Nephron progenitor cell (in vitro differentiated cells): Measurements from ENCODE around the gene SNTB2.

Source experiments
- DNase-seq: peaks from one replicate; pipeline ENCODE4 v3.0.0; 2021
- H3K27ac Mint-ChIP-seq: 2 replicates; pipeline ENCODE4 v1.8.0; 2021; ENCODE audit warnings: mild to moderate bottlenecking, moderate library complexity, mixed read lengths
- H3K27me3 Mint-ChIP-seq: 2 replicates; pipeline ENCODE4 v1.8.0; 2021; ENCODE audit warnings: mild to moderate bottlenecking, low read depth, mixed read lengths; ENCODE audit not compliant: poor library complexity
- H3K36me3 Mint-ChIP-seq: 2 replicates; pipeline ENCODE4 v1.8.0; 2021; ENCODE audit warnings: low read depth, mixed read lengths
- H3K4me1 Mint-ChIP-seq: 2 replicates; pipeline ENCODE4 v1.8.0; 2021; ENCODE audit warnings: mixed read lengths
- H3K4me3 Mint-ChIP-seq: 2 replicates; pipeline ENCODE4 v1.8.0; 2021; ENCODE audit warnings: mild to moderate bottlenecking, moderate library complexity, mixed read lengths
- H3K9me3 Mint-ChIP-seq: 2 replicates; pipeline ENCODE4 v1.8.0; 2021; ENCODE audit warnings: mild to moderate bottlenecking, moderate library complexity, mixed read lengths
- TF ChIP-seq, protein P1 (sequence below): fragments of 200-600 bp; sonication (generic); IDR thresholded peaks from 2 replicates; pipeline ENCODE4 v1.5.0; 2021; ENCODE audit warnings: antibody characterized with exemption

SNTB2 gene

DNA sequence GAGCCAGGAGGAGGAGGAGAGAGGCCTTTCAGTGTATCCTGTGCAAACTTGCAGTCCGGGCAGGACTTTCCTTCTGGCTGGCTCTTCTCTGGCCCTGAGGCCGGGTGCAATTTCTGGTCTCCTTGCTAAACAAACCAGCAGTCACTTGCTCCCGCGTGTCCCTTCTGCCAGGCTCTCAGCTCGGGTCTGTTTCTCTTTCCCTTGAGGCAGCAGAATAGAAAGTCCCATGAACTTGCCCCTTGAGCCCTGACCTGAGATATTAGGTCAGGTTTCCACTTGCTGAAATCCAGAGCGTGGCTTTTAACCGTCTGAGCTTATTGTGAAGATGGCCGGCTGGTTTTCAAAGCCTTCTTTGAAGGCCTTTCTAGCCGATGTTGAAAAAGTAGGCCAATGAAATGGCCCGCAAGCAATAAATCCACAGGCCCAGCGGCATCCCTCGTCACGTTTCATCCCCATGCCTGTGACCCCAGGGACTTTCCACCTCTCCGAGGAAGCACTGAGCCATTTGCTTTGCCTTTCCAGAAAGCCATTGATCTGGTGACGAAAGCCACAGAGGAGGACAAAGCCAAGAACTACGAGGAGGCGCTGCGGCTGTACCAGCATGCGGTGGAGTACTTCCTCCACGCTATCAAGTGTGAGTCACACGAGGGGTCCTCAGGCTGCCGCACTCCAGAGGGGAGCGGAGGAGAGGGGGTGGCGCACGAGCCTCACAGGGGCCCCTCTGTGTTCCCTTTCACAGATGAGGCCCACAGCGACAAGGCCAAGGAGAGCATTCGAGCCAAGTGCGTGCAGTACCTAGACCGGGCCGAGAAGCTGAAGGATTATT lies 128.7 kb downstream of the SNTB2 start:
- peaks cover 23% of the 10 kb centered on the region for H3K4me1 Mint-ChIP-seq
- no peak overlapping the region for H3K4me3 Mint-ChIP-seq
- DNase-seq: no peak
- H3K27me3 Mint-ChIP-seq: no peaks in the 10 kb centered on the region
- peaks cover 39% of the 10 kb centered on the region for H3K36me3 Mint-ChIP-seq
- H3K9me3 Mint-ChIP-seq: no peaks in the 10 kb centered on the region
- TF ChIP-seq, protein P1, sequence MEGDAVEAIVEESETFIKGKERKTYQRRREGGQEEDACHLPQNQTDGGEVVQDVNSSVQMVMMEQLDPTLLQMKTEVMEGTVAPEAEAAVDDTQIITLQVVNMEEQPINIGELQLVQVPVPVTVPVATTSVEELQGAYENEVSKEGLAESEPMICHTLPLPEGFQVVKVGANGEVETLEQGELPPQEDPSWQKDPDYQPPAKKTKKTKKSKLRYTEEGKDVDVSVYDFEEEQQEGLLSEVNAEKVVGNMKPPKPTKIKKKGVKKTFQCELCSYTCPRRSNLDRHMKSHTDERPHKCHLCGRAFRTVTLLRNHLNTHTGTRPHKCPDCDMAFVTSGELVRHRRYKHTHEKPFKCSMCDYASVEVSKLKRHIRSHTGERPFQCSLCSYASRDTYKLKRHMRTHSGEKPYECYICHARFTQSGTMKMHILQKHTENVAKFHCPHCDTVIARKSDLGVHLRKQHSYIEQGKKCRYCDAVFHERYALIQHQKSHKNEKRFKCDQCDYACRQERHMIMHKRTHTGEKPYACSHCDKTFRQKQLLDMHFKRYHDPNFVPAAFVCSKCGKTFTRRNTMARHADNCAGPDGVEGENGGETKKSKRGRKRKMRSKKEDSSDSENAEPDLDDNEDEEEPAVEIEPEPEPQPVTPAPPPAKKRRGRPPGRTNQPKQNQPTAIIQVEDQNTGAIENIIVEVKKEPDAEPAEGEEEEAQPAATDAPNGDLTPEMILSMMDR: no peak
- peak overlapping the region; percentile 80 for H3K27ac Mint-ChIP-seq

DNA sequence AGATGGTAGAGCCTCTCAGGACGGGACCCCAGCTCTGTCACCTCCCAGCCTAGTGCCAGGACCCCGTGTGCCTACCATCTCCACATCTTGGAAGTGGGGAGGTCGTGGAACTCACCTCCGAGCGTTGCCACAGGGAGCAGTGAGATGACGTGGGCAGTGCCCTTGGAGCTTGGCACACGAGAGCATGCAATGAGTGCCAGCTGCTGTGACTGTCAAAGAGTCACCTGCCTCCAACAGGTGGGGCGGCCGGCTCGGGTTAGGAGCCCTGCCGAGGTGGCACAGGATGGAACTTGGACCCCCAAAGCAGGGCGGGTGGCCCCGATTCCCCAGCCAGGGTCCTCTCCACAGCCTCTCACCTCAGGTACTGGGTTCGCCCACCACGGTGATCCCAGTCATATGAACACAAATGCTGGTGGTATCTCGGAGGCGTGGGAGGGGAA lies 129.7 kb downstream of the SNTB2 start:
- TF ChIP-seq, protein P1: no peak
- no peak for DNase-seq
- H3K27me3 Mint-ChIP-seq: no peaks in the 10 kb centered on the region
- peaks cover 47% of the 10 kb centered on the region for H3K36me3 Mint-ChIP-seq
- no peaks in the 10 kb centered on the region for H3K9me3 Mint-ChIP-seq
- H3K4me1 Mint-ChIP-seq: peaks cover 29% of the 10 kb centered on the region
- H3K27ac Mint-ChIP-seq: no peak overlapping the region
- H3K4me3 Mint-ChIP-seq: no peak overlapping the region

DNA sequence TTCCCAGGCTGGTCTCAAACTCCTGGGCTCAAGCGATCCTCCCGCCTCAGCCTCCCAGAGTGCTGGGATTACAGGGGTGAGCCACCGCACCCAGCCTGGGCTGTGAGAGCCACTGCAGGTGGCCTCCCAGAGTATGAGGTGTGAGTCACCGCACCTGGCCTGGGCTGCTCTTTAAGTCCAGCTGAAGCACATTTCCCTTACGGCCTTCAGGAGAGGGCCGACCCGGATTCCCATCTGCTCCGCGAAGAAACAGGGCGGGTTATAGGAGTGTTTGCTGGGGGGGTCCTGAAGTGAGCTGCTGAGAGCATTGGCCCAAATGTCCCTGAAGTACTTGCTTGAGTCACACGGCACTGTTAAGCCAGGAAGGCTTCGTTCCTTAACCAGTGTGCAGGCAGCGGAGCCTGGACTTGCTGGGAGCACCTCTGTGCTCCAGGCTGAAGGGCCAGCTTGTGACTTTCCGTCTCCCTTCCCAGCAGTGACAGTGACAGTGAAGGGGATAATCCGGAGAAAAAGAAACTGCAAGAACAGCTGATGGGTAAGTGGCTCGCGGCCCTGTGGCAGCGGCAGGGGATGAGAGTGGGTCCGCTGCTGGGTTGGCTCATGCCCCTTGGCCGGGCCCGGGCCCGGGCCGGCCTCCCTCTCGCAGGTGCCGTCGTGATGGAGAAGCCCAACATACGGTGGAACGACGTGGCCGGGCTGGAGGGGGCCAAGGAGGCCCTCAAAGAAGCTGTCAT lies 131.4 kb downstream of the SNTB2 start:
- Mint-ChIP-seq H3K36me3 (peaks cover 60% of the 10 kb centered on the region), H3K9me3 (no peaks in the 10 kb centered on the region), H3K4me1 (peaks cover 29% of the 10 kb centered on the region), H3K4me3 (no peak overlapping the region), H3K27ac (peak overlapping the region; percentile 72), H3K27me3 (no peaks in the 10 kb centered on the region)
- TF ChIP-seq, protein P1: no peak
- DNase-seq: no peak

DNA sequence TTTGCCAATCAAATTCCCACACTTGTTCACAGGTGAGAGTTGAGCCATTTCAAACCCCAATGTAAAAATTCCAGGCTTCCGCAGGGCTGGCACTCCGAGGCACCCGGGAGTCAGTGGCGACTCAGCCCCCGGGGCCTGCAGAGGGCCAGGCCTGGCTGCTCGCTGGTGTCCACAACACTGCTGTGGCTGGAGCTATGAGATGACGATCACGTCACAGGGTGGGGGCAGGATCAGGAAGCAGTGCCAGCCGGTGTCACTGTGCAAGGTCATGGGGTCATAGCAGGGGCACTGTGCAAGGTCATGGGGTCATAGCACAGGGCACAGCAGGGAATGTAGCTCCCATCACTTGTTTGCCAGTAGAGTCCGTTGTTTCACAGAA lies 131.9 kb downstream of the SNTB2 start:
- Mint-ChIP-seq H3K9me3 (no peaks in the 10 kb centered on the region), H3K36me3 (peaks cover 54% of the 10 kb centered on the region), H3K27me3 (no peaks in the 10 kb centered on the region), H3K27ac (no peak overlapping the region), H3K4me1 (peaks cover 24% of the 10 kb centered on the region), H3K4me3 (no peak overlapping the region)
- DNase-seq: no peak
- TF ChIP-seq, protein P1: no peak

DNA sequence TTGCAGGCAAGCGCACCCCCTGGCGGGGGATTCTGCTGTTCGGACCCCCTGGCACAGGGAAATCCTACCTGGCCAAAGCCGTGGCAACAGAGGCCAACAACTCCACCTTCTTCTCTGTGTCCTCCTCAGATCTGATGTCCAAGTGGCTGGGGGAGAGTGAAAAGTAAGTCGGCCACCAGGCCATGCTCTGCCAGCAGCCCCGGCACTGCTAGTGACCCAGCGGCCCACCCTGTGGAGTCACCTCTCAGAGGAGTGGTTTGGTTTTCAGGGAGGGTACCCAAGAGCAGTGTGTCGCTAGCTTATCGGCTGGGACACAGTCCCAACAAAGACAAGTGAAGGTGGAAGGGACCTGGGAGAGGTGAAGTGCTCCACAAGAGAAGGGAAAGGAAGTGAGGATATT lies 132.4 kb downstream of the SNTB2 start:
- no peaks in the 10 kb centered on the region for H3K9me3 Mint-ChIP-seq
- DNase-seq: no peak
- H3K4me1 Mint-ChIP-seq: peaks cover 23% of the 10 kb centered on the region
- peaks cover 51% of the 10 kb centered on the region for H3K36me3 Mint-ChIP-seq
- TF ChIP-seq, protein P1: no peak
- no peak overlapping the region for H3K4me3 Mint-ChIP-seq
- peak overlapping the region; percentile 98 for H3K27ac Mint-ChIP-seq
- no peaks in the 10 kb centered on the region for H3K27me3 Mint-ChIP-seq
